Measurements from ENCODE around the gene VTN. TPM values are rescaled to one million over a fixed set of nuclear protein-coding genes. Genes with fewer than 3 reads are reported as not detected.
A peak's percentile ranks its signal among the peaks of the same experiment; 100 is the strongest.

Gene VTN
- polyA plus RNA-seq, 2 of the 4 experiments (the other 2 are of a cell fraction): 10.2 to 25.5 TPM

DNA sequence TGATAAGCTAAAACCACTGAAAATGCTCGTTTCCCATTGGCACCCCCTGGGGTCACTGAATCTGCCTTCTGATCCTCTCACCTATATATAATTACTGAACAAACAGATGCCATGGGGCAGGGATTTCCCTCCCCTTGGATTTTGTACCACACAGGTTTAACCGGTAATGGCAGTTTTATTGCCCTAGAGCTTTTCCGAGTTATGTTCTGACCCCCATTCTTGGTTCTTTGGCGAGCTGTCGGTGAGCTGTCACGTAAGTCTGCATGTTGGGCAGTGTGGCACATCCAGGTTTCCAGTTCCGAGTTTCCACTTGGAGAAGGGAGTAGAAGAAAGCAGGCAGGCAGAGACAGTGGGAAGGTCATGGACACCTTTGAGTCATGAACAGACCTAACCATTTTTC lies 44.0 kb downstream of the VTN start:
- FAIRE-seq (no peak), DNase-seq (ENCODE audit: low read depth in 1 of 2, low spot score in 1 of 2) (no peak), ATAC-seq (no peak)
- Histone ChIP-seq H3K4me1 (peaks cover 42% of the 10 kb centered on the region), H3K4me3 (no peak overlapping the region), H3K4me2 (no peak overlapping the region), H3K9me3 (no peaks in the 10 kb centered on the region), H3K27ac (peak overlapping the region in 1 of 2 experiments; percentile 24; a peak in 1 of 6 replicates)
- no peak for TF ChIP-seq KDM5A (IDR thresholded peaks at IDR 0.05)
- no peak for TF ChIP-seq RAD21 (conservative IDR thresholded peaks at IDR 0.05 in 1 of 2, IDR thresholded peaks at IDR 0.05 in 1 of 2)
- TF ChIP-seq JUNB (IDR thresholded peaks at IDR 0.05): no peak
- TF ChIP-seq FOSL2 (IDR thresholded peaks at IDR 0.05): no peak
- TF ChIP-seq FOSL2 (CRISPR knock-in tag; IDR thresholded peaks at IDR 0.05): no peak
- TF ChIP-seq, protein P1, sequence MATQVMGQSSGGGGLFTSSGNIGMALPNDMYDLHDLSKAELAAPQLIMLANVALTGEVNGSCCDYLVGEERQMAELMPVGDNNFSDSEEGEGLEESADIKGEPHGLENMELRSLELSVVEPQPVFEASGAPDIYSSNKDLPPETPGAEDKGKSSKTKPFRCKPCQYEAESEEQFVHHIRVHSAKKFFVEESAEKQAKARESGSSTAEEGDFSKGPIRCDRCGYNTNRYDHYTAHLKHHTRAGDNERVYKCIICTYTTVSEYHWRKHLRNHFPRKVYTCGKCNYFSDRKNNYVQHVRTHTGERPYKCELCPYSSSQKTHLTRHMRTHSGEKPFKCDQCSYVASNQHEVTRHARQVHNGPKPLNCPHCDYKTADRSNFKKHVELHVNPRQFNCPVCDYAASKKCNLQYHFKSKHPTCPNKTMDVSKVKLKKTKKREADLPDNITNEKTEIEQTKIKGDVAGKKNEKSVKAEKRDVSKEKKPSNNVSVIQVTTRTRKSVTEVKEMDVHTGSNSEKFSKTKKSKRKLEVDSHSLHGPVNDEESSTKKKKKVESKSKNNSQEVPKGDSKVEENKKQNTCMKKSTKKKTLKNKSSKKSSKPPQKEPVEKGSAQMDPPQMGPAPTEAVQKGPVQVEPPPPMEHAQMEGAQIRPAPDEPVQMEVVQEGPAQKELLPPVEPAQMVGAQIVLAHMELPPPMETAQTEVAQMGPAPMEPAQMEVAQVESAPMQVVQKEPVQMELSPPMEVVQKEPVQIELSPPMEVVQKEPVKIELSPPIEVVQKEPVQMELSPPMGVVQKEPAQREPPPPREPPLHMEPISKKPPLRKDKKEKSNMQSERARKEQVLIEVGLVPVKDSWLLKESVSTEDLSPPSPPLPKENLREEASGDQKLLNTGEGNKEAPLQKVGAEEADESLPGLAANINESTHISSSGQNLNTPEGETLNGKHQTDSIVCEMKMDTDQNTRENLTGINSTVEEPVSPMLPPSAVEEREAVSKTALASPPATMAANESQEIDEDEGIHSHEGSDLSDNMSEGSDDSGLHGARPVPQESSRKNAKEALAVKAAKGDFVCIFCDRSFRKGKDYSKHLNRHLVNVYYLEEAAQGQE (IDR thresholded peaks at IDR 0.05): no peak
- TF ChIP-seq, protein P2, sequence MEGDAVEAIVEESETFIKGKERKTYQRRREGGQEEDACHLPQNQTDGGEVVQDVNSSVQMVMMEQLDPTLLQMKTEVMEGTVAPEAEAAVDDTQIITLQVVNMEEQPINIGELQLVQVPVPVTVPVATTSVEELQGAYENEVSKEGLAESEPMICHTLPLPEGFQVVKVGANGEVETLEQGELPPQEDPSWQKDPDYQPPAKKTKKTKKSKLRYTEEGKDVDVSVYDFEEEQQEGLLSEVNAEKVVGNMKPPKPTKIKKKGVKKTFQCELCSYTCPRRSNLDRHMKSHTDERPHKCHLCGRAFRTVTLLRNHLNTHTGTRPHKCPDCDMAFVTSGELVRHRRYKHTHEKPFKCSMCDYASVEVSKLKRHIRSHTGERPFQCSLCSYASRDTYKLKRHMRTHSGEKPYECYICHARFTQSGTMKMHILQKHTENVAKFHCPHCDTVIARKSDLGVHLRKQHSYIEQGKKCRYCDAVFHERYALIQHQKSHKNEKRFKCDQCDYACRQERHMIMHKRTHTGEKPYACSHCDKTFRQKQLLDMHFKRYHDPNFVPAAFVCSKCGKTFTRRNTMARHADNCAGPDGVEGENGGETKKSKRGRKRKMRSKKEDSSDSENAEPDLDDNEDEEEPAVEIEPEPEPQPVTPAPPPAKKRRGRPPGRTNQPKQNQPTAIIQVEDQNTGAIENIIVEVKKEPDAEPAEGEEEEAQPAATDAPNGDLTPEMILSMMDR (IDR thresholded peaks at IDR 0.05): no peak
- TF ChIP-seq MAZ (IDR thresholded peaks at IDR 0.05; ENCODE audit: borderline replicate concordance, low read depth, low read length): no peak
- TF ChIP-seq MAFK (IDR thresholded peaks at IDR 0.05; ENCODE audit: partially characterized antibody): no peak
- TF ChIP-seq MYC (IDR thresholded peaks at IDR 0.05; ENCODE audit: borderline replicate concordance, low read length): no peak
- TF ChIP-seq, protein P3, sequence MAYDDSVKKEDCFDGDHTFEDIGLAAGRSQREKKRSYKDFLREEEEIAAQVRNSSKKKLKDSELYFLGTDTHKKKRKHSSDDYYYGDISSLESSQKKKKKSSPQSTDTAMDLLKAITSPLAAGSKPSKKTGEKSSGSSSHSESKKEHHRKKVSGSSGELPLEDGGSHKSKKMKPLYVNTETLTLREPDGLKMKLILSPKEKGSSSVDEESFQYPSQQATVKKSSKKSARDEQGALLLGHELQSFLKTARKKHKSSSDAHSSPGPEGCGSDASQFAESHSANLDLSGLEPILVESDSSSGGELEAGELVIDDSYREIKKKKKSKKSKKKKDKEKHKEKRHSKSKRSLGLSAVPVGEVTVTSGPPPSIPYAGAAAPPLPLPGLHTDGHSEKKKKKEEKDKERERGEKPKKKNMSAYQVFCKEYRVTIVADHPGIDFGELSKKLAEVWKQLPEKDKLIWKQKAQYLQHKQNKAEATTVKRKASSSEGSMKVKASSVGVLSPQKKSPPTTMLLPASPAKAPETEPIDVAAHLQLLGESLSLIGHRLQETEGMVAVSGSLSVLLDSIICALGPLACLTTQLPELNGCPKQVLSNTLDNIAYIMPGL (CRISPR knock-in tag; IDR thresholded peaks at IDR 0.05; ENCODE audit: borderline replicate concordance): no peak
- TF ChIP-seq ZNF302 (CRISPR knock-in tag; IDR thresholded peaks at IDR 0.05): no peak
- ChIA-PET CTCF (interaction anchor here (0.8 to 2.6 kb wide), 12 partner anchors 9 to 97 kb away, joined by 3 to 17 read pairs (median 4); partner anchors contain the start of genes IFT20 and TNFAIP1), POLR2A (interaction anchor here (0.9 kb wide), 2 partner anchors 31 to 74 kb away, joined by 3 read pairs; partner anchors contain the start of gene POLDIP2)
- 85% methylated on average over 7 of the region's 7 CpGs for WGBS (ENCODE audit: missing lambda C conversion rate)

DNA sequence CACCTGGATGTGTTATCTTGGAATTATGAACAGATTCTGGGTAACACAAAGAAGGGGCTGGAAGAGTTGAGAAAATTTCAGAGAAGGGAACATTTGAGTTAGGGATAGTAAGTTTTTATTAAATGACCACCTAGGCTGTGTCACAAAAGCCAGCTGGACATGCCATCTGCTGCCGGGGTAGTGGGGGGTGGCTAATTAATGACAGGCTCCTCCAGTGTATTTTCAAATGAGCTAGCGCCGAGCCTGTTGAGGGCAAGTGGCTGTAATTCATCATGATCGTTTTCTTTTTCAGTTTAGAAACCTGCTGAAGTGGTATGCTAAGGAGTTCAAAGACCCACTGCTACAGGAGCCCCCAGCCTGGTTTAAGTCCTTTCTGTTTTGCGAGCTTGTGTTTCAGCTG lies 44.9 kb downstream of the VTN start:
- Histone ChIP-seq H3K9me3 (no peaks in the 10 kb centered on the region), H3K27ac (peak overlapping the region; percentile 62 to 85; a peak in 5 of 6 replicates), H3K4me2 (peak overlapping the region; percentile 64), H3K4me1 (peaks cover 51% of the 10 kb centered on the region), H3K4me3 (no peak overlapping the region)
- POLR2A ChIA-PET: interaction anchor here (0.9 to 1.4 kb wide), 3 partner anchors 10 to 74 kb away, joined by 3 to 5 read pairs (median 3); partner anchors contain the start of genes IFT20, POLDIP2 and TNFAIP1
- TF ChIP-seq, protein P4, sequence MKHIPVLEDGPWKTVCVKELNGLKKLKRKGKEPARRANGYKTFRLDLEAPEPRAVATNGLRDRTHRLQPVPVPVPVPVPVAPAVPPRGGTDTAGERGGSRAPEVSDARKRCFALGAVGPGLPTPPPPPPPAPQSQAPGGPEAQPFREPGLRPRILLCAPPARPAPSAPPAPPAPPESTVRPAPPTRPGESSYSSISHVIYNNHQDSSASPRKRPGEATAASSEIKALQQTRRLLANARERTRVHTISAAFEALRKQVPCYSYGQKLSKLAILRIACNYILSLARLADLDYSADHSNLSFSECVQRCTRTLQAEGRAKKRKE (CRISPR knock-in tag; IDR thresholded peaks at IDR 0.05; ENCODE audit: low read depth): no peak
- TF ChIP-seq NFE2L2 (conservative IDR thresholded peaks at IDR 0.05; ENCODE audit: low read length) (no peak), MAFK (IDR thresholded peaks at IDR 0.05; ENCODE audit: partially characterized antibody) (no peak), FOSB (CRISPR knock-in tag; IDR thresholded peaks at IDR 0.05) (no peak), ZNF302 (CRISPR knock-in tag; IDR thresholded peaks at IDR 0.05) (no peak), ZSCAN20 (CRISPR knock-in tag; IDR thresholded peaks at IDR 0.05) (no peak), RNF2 (IDR thresholded peaks at IDR 0.05; ENCODE audit: borderline replicate concordance, low read depth) (no peak), FOSL2 (IDR thresholded peaks at IDR 0.05) (no peak), FOSL2 (CRISPR knock-in tag; IDR thresholded peaks at IDR 0.05) (no peak), JUNB (IDR thresholded peaks at IDR 0.05) (no peak)
- TF ChIP-seq, protein P5, sequence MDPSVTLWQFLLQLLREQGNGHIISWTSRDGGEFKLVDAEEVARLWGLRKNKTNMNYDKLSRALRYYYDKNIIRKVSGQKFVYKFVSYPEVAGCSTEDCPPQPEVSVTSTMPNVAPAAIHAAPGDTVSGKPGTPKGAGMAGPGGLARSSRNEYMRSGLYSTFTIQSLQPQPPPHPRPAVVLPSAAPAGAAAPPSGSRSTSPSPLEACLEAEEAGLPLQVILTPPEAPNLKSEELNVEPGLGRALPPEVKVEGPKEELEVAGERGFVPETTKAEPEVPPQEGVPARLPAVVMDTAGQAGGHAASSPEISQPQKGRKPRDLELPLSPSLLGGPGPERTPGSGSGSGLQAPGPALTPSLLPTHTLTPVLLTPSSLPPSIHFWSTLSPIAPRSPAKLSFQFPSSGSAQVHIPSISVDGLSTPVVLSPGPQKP (IDR thresholded peaks at IDR 0.05; ENCODE audit: low read depth, low read length): no peak
- TF ChIP-seq, protein P6, sequence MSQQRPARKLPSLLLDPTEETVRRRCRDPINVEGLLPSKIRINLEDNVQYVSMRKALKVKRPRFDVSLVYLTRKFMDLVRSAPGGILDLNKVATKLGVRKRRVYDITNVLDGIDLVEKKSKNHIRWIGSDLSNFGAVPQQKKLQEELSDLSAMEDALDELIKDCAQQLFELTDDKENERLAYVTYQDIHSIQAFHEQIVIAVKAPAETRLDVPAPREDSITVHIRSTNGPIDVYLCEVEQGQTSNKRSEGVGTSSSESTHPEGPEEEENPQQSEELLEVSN (IDR thresholded peaks at IDR 0.05; ENCODE audit: borderline replicate concordance, low read depth): no peak
- CTCF ChIA-PET: interaction anchor here (1.0 to 2.6 kb wide), 9 partner anchors 10 to 96 kb away, joined by 3 to 17 read pairs (median 4); partner anchors contain the start of genes IFT20 and TNFAIP1
- 90% methylated on average over 5 of the region's 5 CpGs for WGBS (ENCODE audit: missing lambda C conversion rate)
- no peak for ATAC-seq
- DNase-seq (ENCODE audit: low read depth in 1 of 2, low spot score in 1 of 2): no peak
- no peak for FAIRE-seq

Data from A549 (cell line).